BJ (cell line): Measurements from ENCODE around the gene SHROOM3. TPM values are rescaled to one million over a fixed set of nuclear protein-coding genes. Genes with fewer than 3 reads are reported as not detected.

Experiments used
- CTCF ChIA-PET: fragments of 350-600 bp; formaldehyde crosslinking; extraction: SDS; loops from one replicate; lab custom pipeline; 2021; ENCODE audit warnings: antibody characterized with exemption, inconsistent platforms; lab: Yijun Ruan, JAX
- POLR2A ChIA-PET: fragments of 300-600 bp; sonication (Branson Sonifier 250); formaldehyde crosslinking; extraction: SDS; loops from one replicate; lab custom pipeline; 2021; ENCODE audit warnings: antibody characterized with exemption; lab: Charles Lee
- DNase-seq: peaks from one replicate; pipeline ENCODE4 v3.0.0-alpha.2; 2011; ENCODE audit warnings: low read depth
- H3K27me3 ChIP-seq: 2 replicates; pipeline ENCODE4 v1.6.0; 2011; ENCODE audit warnings: low read length; ENCODE audit not compliant: control insufficient read depth, insufficient read depth
- H3K36me3 ChIP-seq: 2 replicates; pipeline ENCODE4 v1.5.1; 2011; ENCODE audit warnings: low read length; ENCODE audit not compliant: control insufficient read depth, insufficient read depth
- H3K4me3 ChIP-seq: 2 replicates; pipeline ENCODE4 v1.5.1; 2011; ENCODE audit warnings: low read depth, mild to moderate bottlenecking, control low read depth, low read length
- polyA plus RNA-seq: library from polyadenylated mRNA; depleted of rRNA; stranded (reverse); fragments of >200 nt; gene quantifications from 2 replicates; pipeline ENCODE4 v1.2.3, GENCODE V29; 2011
- TF ChIP-seq, protein P1 (sequence below): IDR thresholded peaks from 2 replicates; pipeline ENCODE4 v1.5.1; 2011; ENCODE audit warnings: low read depth, mild to moderate bottlenecking, control low read depth, inconsistent platforms, low read length, moderate library complexity; ENCODE audit not compliant: insufficient read depth

SHROOM3 gene
- polyA plus RNA-seq, 1 experiment, result 46.1 TPM

- Histone ChIP-seq H3K27me3 (no peaks in the 10 kb centered on the region), H3K4me3 (no peak overlapping the region), H3K36me3 (no peaks in the 10 kb centered on the region)
- no peak for DNase-seq
- CTCF ChIA-PET, result no interaction called here
- TF ChIP-seq, protein P1, sequence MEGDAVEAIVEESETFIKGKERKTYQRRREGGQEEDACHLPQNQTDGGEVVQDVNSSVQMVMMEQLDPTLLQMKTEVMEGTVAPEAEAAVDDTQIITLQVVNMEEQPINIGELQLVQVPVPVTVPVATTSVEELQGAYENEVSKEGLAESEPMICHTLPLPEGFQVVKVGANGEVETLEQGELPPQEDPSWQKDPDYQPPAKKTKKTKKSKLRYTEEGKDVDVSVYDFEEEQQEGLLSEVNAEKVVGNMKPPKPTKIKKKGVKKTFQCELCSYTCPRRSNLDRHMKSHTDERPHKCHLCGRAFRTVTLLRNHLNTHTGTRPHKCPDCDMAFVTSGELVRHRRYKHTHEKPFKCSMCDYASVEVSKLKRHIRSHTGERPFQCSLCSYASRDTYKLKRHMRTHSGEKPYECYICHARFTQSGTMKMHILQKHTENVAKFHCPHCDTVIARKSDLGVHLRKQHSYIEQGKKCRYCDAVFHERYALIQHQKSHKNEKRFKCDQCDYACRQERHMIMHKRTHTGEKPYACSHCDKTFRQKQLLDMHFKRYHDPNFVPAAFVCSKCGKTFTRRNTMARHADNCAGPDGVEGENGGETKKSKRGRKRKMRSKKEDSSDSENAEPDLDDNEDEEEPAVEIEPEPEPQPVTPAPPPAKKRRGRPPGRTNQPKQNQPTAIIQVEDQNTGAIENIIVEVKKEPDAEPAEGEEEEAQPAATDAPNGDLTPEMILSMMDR, result no peak
- POLR2A ChIA-PET, result no interaction called here
These were observed 92.6 kb downstream of the SHROOM3 start for GRCh38 chr4:76527666-76528065.

GRCh38 chr4:76531597-76531996 lies 96.6 kb downstream of the SHROOM3 start:
- Histone ChIP-seq H3K4me3 (no peak overlapping the region), H3K36me3 (no peaks in the 10 kb centered on the region), H3K27me3 (no peaks in the 10 kb centered on the region)
- no peak for DNase-seq
- CTCF ChIA-PET, result no interaction called here
- TF ChIP-seq, protein P1, result no peak
- POLR2A ChIA-PET, result no interaction called here

DNA sequence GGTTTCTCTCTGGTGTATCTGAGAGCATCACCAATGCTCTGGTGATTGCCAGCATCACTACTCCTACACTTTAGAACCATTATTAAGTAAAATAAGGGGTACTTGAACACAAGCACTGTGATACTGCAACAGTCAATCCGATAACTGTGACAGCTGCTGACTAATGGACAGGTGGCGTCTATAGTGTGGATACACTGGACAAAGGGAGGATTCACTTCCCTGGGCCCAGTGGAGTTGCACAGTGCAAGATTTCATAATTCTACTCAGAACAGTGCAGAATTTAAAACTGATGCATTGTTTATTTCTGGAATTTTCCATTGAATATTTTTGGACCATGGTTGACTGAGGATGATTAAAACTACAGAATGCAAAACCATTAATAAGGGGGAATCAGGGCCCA lies 97.8 kb downstream of the SHROOM3 start:
- ChIA-PET CTCF (no interaction called here), POLR2A (no interaction called here)
- TF ChIP-seq, protein P1, result no peak
- DNase-seq, result no peak
- H3K36me3 ChIP-seq, result no peaks in the 10 kb centered on the region
- H3K4me3 ChIP-seq, result no peak overlapping the region
- no peaks in the 10 kb centered on the region for H3K27me3 ChIP-seq

DNA sequence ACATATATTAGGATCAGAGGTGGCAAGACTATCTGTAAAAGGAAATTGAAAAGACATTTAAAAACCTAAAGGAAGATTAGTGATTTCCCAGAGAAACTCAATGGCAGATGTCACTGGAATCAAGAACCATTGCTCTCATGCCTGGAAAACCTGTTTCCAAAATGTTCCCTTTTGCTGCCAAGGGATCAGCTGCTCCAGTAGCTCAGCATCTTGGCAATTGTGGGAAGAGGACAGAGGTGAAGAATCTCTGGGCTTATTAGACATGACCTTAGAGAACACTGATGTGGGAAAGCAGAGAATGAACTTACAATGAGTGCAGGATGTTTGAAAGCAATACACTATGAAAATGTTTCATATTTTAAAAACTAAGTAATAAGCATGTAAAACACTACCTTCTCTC lies 98.3 kb downstream of the SHROOM3 start:
- TF ChIP-seq, protein P1, result no peak
- DNase-seq, result no peak
- ChIA-PET POLR2A (no interaction called here), CTCF (no interaction called here)
- Histone ChIP-seq H3K36me3 (no peaks in the 10 kb centered on the region), H3K4me3 (no peak overlapping the region), H3K27me3 (no peaks in the 10 kb centered on the region)

GRCh38 chr4:76535603-76536372 lies 100.8 kb downstream of the SHROOM3 start:
- CTCF ChIA-PET, result no interaction called here
- Histone ChIP-seq H3K27me3 (no peaks in the 10 kb centered on the region), H3K4me3 (no peak overlapping the region), H3K36me3 (no peaks in the 10 kb centered on the region)
- POLR2A ChIA-PET, result no interaction called here
- DNase-seq, result no peak
- TF ChIP-seq, protein P1, result no peak
